ENCODE data around the gene P3H4. TPM values are rescaled to one million over a fixed set of nuclear protein-coding genes. Genes with fewer than 3 reads are reported as not detected.

P3H4 gene
- total RNA-seq, 2 experiments from 2014 or later: 1.3 to 2.3 TPM

GRCh38 chr17:41792845-41793783 lies 18.6 kb downstream of the P3H4 start:
- no peaks in the 10 kb centered on the region for H3K4me1 ChIP-seq (ENCODE audit: insufficient read depth, low read length)
- intact Hi-C loops (cut with DNase I, micrococcal nuclease): no loop called here
- H3K9me3 ChIP-seq (ENCODE audit: control insufficient read depth in 1 of 2, insufficient read depth in 1 of 2, low read length in 2 of 2): no peaks in the 10 kb centered on the region
- no peak overlapping the region for H3K4me3 ChIP-seq (ENCODE audit: low read length)
- TF ChIP-seq CTCF (IDR thresholded peaks at IDR 0.05): no peak
- no peak overlapping the region for H3K4me3 Mint-ChIP-seq
- DNase-seq (peak in 1 of 14 experiments; percentile 27), ATAC-seq (ENCODE audit: poor library complexity) (no peak)
- CTCF ChIA-PET: no interaction called here
- no peak overlapping the region for H3K27ac Mint-ChIP-seq
- no peaks in the 10 kb centered on the region for H3K27me3 Mint-ChIP-seq
- H3K27ac ChIP-seq (ENCODE audit: low read depth in 1 of 2, low read length in 2 of 2): no peak overlapping the region
- peaks cover 20% of the 10 kb centered on the region for H3K4me1 Mint-ChIP-seq (ENCODE audit: low read depth)
- POLR2A ChIA-PET: no interaction called here
- no peaks in the 10 kb centered on the region for H3K36me3 Mint-ChIP-seq (ENCODE audit: low read depth)
- H3K27me3 ChIP-seq (ENCODE audit: control insufficient read depth in 1 of 2, insufficient read depth in 2 of 2, low read length in 2 of 2): no peaks in the 10 kb centered on the region
- no peaks in the 10 kb centered on the region for H3K36me3 ChIP-seq (ENCODE audit: insufficient read depth, low read length)
- no peaks in the 10 kb centered on the region for H3K9me3 Mint-ChIP-seq

- H3K27ac ChIP-seq (ENCODE audit: low read depth in 1 of 2, low read length in 2 of 2): no peak overlapping the region
- intact Hi-C loops (cut with DNase I, micrococcal nuclease): loop anchor here in 1 of 2 experiments (5.0 kb wide), 1 partner anchor 50 kb away; no protein-coding TSS in a partner anchor
Observed at GRCh38 chr17:41787021-41787418, 24.7 kb downstream of the P3H4 start.

More at GRCh38 chr17:41787021-41787418, 24.7 kb downstream of the P3H4 start:
- POLR2A ChIA-PET: interaction anchor here (1.0 to 1.9 kb wide), 3 partner anchors 24 to 99 kb away, joined by 3 to 8 read pairs (median 7); partner anchors contain the start of gene EIF1
- Histone ChIP-seq H3K4me1 (ENCODE audit: insufficient read depth, low read length) (peaks cover 24% of the 10 kb centered on the region), H3K9me3 (ENCODE audit: control insufficient read depth in 1 of 2, insufficient read depth in 1 of 2, low read length in 2 of 2) (peaks cover 0 to 5% of the 10 kb centered on the region in 2 experiments), H3K4me3 (ENCODE audit: low read length) (no peak overlapping the region), H3K36me3 (ENCODE audit: insufficient read depth, low read length) (no peaks in the 10 kb centered on the region), H3K27me3 (ENCODE audit: control insufficient read depth in 1 of 2, insufficient read depth in 2 of 2, low read length in 2 of 2) (peaks cover 22 to 28% of the 10 kb centered on the region in 2 experiments)
- Mint-ChIP-seq H3K4me3 (peak overlapping the region; percentile 90), H3K27me3 (peaks cover 32% of the 10 kb centered on the region), H3K27ac (no peak overlapping the region), H3K4me1 (ENCODE audit: low read depth) (peaks cover 37% of the 10 kb centered on the region), H3K36me3 (ENCODE audit: low read depth) (no peaks in the 10 kb centered on the region), H3K9me3 (no peaks in the 10 kb centered on the region)
- ATAC-seq (ENCODE audit: poor library complexity) (no peak), DNase-seq (no peak)
- no peak for TF ChIP-seq CTCF (IDR thresholded peaks at IDR 0.05)
- CTCF ChIA-PET: interaction anchor here (2.3 kb wide), 1 partner anchor 15 kb away, joined by 11 read pairs; no protein-coding TSS in a partner anchor
